ENCODE data around the gene AGXT. TPM values are rescaled to one million over a fixed set of nuclear protein-coding genes. Genes with fewer than 3 reads are reported as not detected.

Gene AGXT
- total RNA-seq, 1 donor from 2014 or later = not detected

DNA sequence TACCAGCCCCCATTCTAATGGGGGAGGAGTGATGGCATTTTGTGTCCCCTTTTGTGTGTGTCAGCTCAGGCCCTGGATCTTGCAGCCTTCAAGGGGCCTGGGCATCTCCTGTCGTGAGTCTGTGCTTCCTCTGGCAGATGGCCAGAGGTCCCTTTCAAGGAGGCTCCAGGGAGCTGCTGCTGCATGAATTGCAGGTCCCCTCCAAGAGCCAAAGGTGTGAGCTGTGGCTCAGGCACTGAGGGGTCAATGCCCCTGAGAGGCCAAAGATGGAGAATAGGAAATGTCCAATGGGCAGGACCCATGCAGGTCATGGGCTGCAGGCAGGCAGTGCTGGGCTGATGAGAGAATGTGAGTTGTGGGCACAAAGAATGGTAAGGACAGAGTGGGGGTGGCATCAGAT, 16.9 kb downstream of the AGXT start:
- DNase-seq (ENCODE audit: low spot score) = no peak
- H3K27ac Mint-ChIP-seq (ENCODE audit: unreplicated experiment) = no peak overlapping the region
- H3K27me3 Mint-ChIP-seq (ENCODE audit: unreplicated experiment) = peaks cover 5% of the 10 kb centered on the region
- H3K4me3 Mint-ChIP-seq (ENCODE audit: unreplicated experiment) = no peak overlapping the region
- no peaks in the 10 kb centered on the region for H3K9me3 Mint-ChIP-seq (ENCODE audit: unreplicated experiment)
- peaks cover 13% of the 10 kb centered on the region for H3K4me1 Mint-ChIP-seq (ENCODE audit: unreplicated experiment)
- TF ChIP-seq, protein P1, sequence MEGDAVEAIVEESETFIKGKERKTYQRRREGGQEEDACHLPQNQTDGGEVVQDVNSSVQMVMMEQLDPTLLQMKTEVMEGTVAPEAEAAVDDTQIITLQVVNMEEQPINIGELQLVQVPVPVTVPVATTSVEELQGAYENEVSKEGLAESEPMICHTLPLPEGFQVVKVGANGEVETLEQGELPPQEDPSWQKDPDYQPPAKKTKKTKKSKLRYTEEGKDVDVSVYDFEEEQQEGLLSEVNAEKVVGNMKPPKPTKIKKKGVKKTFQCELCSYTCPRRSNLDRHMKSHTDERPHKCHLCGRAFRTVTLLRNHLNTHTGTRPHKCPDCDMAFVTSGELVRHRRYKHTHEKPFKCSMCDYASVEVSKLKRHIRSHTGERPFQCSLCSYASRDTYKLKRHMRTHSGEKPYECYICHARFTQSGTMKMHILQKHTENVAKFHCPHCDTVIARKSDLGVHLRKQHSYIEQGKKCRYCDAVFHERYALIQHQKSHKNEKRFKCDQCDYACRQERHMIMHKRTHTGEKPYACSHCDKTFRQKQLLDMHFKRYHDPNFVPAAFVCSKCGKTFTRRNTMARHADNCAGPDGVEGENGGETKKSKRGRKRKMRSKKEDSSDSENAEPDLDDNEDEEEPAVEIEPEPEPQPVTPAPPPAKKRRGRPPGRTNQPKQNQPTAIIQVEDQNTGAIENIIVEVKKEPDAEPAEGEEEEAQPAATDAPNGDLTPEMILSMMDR (IDR thresholded peaks at IDR 0.05; ENCODE audit: unreplicated experiment) = no peak
- peaks cover 4% of the 10 kb centered on the region for H3K36me3 Mint-ChIP-seq (ENCODE audit: low read depth, unreplicated experiment)

DNA sequence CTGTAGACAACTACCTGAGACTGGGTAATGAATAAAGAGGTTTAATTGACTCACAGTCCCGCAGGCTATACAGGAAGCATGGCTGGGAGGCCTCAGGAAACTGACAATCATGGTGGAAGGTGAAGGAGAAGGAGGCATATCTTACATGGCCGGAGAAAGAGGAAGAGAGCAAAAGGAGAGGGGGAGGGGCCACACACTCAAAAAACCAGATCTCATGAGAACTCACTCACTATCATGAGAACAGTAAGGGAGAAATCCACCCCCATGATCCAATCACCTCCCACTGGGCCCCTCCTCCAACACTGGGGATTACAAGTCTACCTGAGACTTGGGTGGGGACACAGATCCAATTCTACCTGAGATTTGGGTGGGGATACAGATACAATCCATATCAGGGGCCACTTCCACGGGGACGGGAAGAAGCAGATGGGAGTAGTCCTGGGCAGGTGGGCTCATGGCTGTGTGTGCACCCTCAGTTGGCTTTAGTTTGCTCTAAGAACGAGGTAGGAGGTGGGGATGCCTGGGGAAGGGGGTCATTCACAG, 17.5 kb downstream of the AGXT start:
- no peaks in the 10 kb centered on the region for H3K9me3 Mint-ChIP-seq (ENCODE audit: unreplicated experiment)
- H3K4me1 Mint-ChIP-seq (ENCODE audit: unreplicated experiment) = peaks cover 13% of the 10 kb centered on the region
- H3K4me3 Mint-ChIP-seq (ENCODE audit: unreplicated experiment) = no peak overlapping the region
- H3K36me3 Mint-ChIP-seq (ENCODE audit: low read depth, unreplicated experiment) = peaks cover 4% of the 10 kb centered on the region
- H3K27ac Mint-ChIP-seq (ENCODE audit: unreplicated experiment) = no peak overlapping the region
- TF ChIP-seq, protein P1 (IDR thresholded peaks at IDR 0.05; ENCODE audit: unreplicated experiment) = no peak
- DNase-seq (ENCODE audit: low spot score) = no peak
- peaks cover 5% of the 10 kb centered on the region for H3K27me3 Mint-ChIP-seq (ENCODE audit: unreplicated experiment)

DNA sequence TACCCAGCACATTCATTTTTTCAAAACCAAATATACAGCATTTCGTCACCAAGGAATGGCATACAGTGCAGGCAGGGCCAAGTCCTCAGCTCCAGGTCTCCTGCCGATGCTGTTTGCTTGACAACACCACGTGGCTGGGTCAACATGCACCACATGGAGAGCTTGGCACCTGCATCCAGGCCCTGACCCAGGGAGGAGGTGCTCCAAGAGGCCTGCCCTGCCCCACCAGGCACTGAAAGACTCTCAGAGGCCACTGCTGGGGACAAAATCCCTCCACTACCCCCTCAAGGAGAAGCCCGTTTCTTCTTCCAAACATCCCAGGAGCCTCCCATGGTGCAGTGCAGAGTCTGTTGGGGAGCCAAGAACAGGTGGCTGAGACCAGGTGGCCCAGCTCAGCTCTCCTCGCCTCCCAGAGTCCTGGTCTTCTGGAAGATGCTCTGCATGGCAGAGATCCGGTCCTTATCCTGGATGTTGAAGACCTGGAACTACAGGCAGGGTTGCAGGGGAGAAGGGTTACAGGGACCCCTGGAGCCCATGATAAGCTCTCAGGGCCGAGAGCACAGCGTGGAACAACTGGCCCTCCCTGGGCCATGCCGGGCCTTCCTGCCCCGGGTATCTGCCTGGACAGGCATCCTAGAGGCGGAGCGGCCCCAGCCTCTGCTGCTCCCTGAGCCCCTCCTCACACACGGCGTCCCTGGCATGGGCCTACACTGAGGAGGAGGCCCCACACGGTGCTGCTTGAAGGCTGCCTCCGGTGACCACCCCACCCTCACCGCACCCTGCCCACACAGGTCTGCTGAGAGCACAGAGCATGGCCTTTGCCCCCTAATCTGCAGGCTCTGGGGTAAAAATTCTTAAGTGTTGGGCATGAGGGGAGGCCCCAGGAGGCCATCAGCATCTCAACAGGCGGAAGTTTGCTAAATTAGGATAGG, 18.3 kb downstream of the AGXT start:
- Mint-ChIP-seq H3K27me3 (ENCODE audit: unreplicated experiment) (peaks cover 7% of the 10 kb centered on the region), H3K4me1 (ENCODE audit: unreplicated experiment) (peaks cover 13% of the 10 kb centered on the region), H3K36me3 (ENCODE audit: low read depth, unreplicated experiment) (peaks cover 4% of the 10 kb centered on the region), H3K9me3 (ENCODE audit: unreplicated experiment) (no peaks in the 10 kb centered on the region), H3K27ac (ENCODE audit: unreplicated experiment) (no peak overlapping the region), H3K4me3 (ENCODE audit: unreplicated experiment) (no peak overlapping the region)
- TF ChIP-seq, protein P1 (IDR thresholded peaks at IDR 0.05; ENCODE audit: unreplicated experiment) = no peak
- DNase-seq (ENCODE audit: low spot score) = no peak

DNA sequence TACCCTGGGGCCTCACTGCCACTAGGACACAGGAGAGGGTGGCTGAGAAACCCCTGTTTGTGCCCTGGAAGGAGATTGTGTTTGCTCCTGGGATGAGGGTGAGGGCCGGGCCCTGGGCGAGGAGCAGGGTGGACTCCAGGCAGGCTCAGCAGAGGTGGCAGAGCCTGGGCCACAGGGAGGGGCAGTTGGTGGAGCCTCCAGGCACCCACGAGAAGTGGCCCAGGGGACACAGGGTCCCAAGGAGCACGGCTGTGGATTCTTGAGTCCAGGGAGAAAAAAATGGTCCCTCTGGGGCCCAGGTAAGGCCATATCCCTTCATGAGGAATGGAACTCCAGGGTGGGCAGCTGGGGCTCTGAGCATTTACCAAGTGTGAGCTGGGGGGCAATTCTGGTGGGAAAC, 19.0 kb downstream of the AGXT start:
- TF ChIP-seq, protein P1 (IDR thresholded peaks at IDR 0.05; ENCODE audit: unreplicated experiment) = no peak
- peaks cover 7% of the 10 kb centered on the region for H3K27me3 Mint-ChIP-seq (ENCODE audit: unreplicated experiment)
- peaks cover 4% of the 10 kb centered on the region for H3K36me3 Mint-ChIP-seq (ENCODE audit: low read depth, unreplicated experiment)
- no peak overlapping the region for H3K27ac Mint-ChIP-seq (ENCODE audit: unreplicated experiment)
- H3K9me3 Mint-ChIP-seq (ENCODE audit: unreplicated experiment) = no peaks in the 10 kb centered on the region
- DNase-seq (ENCODE audit: low spot score) = no peak
- peaks cover 13% of the 10 kb centered on the region for H3K4me1 Mint-ChIP-seq (ENCODE audit: unreplicated experiment)
- no peak overlapping the region for H3K4me3 Mint-ChIP-seq (ENCODE audit: unreplicated experiment)
